Endothelial cell (in vitro differentiated cells): ENCODE measurements around the gene CMC2. TPM values are rescaled to one million over a fixed set of nuclear protein-coding genes. Genes with fewer than 3 reads are reported as not detected.

Experiments used
- DNase-seq: peaks from one replicate; pipeline ENCODE4 v3.0.0; 2021; ENCODE audit warnings: low spot score
- H3K27ac Mint-ChIP-seq: one replicate; pipeline ENCODE4 v1.8.0; 2021; ENCODE audit warnings: mixed read lengths, inconsistent platforms; ENCODE audit not compliant: unreplicated experiment
- H3K27me3 Mint-ChIP-seq: one replicate; pipeline ENCODE4 v1.8.0; 2021; ENCODE audit warnings: mild to moderate bottlenecking, moderate library complexity, mixed read lengths, inconsistent platforms; ENCODE audit not compliant: unreplicated experiment
- H3K36me3 Mint-ChIP-seq: one replicate; pipeline ENCODE4 v1.8.0; 2021; ENCODE audit warnings: mild to moderate bottlenecking, low read depth, mixed read lengths, inconsistent platforms; ENCODE audit not compliant: unreplicated experiment
- H3K4me1 Mint-ChIP-seq: one replicate; pipeline ENCODE4 v1.8.0; 2021; ENCODE audit warnings: mild to moderate bottlenecking, mixed read lengths, inconsistent platforms; ENCODE audit not compliant: unreplicated experiment
- H3K4me3 Mint-ChIP-seq: one replicate; pipeline ENCODE4 v1.8.0; 2021; ENCODE audit warnings: mild to moderate bottlenecking, mixed read lengths, inconsistent platforms; ENCODE audit not compliant: unreplicated experiment
- H3K9me3 Mint-ChIP-seq: one replicate; pipeline ENCODE4 v1.8.0; 2021; ENCODE audit warnings: mixed read lengths, inconsistent platforms; ENCODE audit not compliant: unreplicated experiment
- total RNA-seq: library from RNA; stranded (reverse); fragmentation: NEBNext Ultra II Directional; extraction: Animal tissue kit (Norgen Biotek cat#: 25700); gene quantifications from one replicate; pipeline ENCODE4 v1.2.1, GENCODE V29; 2021; ENCODE audit not compliant: unreplicated experiment
- TF ChIP-seq, protein P1 (sequence below): fragments of 200-600 bp; sonication (generic); IDR thresholded peaks from one replicate; pipeline ENCODE4 v1.5.0; 2021; ENCODE audit warnings: antibody characterized with exemption; ENCODE audit not compliant: unreplicated experiment

CMC2 gene
- total RNA-seq, 1 donor from 2014 or later: 51.1 TPM

GRCh38 chr16:80992676-80993293 is 13.9 kb downstream of the CMC2 start:
- DNase-seq: no peak
- H3K9me3 Mint-ChIP-seq: no peaks in the 10 kb centered on the region
- peak overlapping the region; percentile 7 for H3K27ac Mint-ChIP-seq
- no peaks in the 10 kb centered on the region for H3K27me3 Mint-ChIP-seq
- H3K36me3 Mint-ChIP-seq: no peaks in the 10 kb centered on the region
- TF ChIP-seq, protein P1, sequence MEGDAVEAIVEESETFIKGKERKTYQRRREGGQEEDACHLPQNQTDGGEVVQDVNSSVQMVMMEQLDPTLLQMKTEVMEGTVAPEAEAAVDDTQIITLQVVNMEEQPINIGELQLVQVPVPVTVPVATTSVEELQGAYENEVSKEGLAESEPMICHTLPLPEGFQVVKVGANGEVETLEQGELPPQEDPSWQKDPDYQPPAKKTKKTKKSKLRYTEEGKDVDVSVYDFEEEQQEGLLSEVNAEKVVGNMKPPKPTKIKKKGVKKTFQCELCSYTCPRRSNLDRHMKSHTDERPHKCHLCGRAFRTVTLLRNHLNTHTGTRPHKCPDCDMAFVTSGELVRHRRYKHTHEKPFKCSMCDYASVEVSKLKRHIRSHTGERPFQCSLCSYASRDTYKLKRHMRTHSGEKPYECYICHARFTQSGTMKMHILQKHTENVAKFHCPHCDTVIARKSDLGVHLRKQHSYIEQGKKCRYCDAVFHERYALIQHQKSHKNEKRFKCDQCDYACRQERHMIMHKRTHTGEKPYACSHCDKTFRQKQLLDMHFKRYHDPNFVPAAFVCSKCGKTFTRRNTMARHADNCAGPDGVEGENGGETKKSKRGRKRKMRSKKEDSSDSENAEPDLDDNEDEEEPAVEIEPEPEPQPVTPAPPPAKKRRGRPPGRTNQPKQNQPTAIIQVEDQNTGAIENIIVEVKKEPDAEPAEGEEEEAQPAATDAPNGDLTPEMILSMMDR: no peak
- H3K4me1 Mint-ChIP-seq: peaks cover under 1% of the 10 kb centered on the region
- no peak overlapping the region for H3K4me3 Mint-ChIP-seq

GRCh38 chr16:80991792-80992430 is 14.8 kb downstream of the CMC2 start:
- H3K4me1 Mint-ChIP-seq: peaks cover 6% of the 10 kb centered on the region
- DNase-seq: no peak
- no peaks in the 10 kb centered on the region for H3K9me3 Mint-ChIP-seq
- TF ChIP-seq, protein P1: no peak
- H3K36me3 Mint-ChIP-seq: no peaks in the 10 kb centered on the region
- H3K4me3 Mint-ChIP-seq: no peak overlapping the region
- no peaks in the 10 kb centered on the region for H3K27me3 Mint-ChIP-seq
- H3K27ac Mint-ChIP-seq: no peak overlapping the region

DNA sequence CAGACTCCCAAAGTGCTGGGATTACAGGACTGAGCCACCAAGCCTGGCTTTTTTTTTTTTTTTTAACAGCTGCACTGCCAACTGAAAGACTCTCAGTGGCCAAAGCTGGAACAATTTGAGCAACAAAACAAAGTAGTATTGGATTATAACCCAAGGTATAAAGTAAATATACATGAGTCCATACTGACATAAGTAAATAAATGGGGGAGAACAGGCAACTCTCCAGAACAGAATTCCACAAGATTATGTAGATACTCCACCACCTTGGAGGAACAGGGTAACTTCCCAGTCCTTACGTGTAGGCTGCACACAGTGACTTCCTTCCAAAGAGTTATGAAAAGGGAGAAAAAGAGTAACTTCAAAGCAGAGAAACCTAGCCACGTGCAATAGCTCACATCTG is 15.7 kb downstream of the CMC2 start:
- H3K9me3 Mint-ChIP-seq: no peaks in the 10 kb centered on the region
- no peak overlapping the region for H3K4me3 Mint-ChIP-seq
- no peak overlapping the region for H3K27ac Mint-ChIP-seq
- no peak for DNase-seq
- H3K4me1 Mint-ChIP-seq: peaks cover 12% of the 10 kb centered on the region
- H3K27me3 Mint-ChIP-seq: no peaks in the 10 kb centered on the region
- no peaks in the 10 kb centered on the region for H3K36me3 Mint-ChIP-seq
- TF ChIP-seq, protein P1: no peak

DNA sequence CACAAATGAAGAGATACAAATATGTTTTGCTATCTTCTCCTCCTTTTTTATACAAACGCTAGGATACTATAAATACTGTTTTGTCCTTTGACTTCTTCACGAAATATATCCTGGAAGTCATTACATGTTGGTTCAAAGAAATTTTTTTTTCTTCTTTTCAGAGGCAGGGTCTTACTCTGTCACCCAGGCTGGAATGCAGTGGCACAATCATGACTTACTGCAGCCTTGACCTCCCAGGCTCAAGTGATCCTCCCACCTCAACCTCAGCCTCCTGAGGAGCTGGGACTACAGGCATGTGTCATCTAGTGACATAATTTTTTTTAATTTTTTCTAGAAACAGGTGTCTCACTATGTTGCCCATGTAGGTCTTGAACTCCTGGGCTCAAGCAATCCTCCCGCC is 16.1 kb downstream of the CMC2 start:
- TF ChIP-seq, protein P1: no peak
- no peaks in the 10 kb centered on the region for H3K27me3 Mint-ChIP-seq
- no peak overlapping the region for H3K4me3 Mint-ChIP-seq
- peaks cover 15% of the 10 kb centered on the region for H3K4me1 Mint-ChIP-seq
- no peak for DNase-seq
- H3K9me3 Mint-ChIP-seq: no peaks in the 10 kb centered on the region
- H3K36me3 Mint-ChIP-seq: no peaks in the 10 kb centered on the region
- H3K27ac Mint-ChIP-seq: no peak overlapping the region

- Mint-ChIP-seq H3K4me1 (peaks cover 21% of the 10 kb centered on the region), H3K27ac (no peak overlapping the region), H3K36me3 (no peaks in the 10 kb centered on the region), H3K9me3 (no peaks in the 10 kb centered on the region), H3K4me3 (no peak overlapping the region), H3K27me3 (no peaks in the 10 kb centered on the region)
- DNase-seq: no peak
- TF ChIP-seq, protein P1: no peak
Measured at GRCh38 chr16:80989801-80990200, 16.9 kb downstream of the CMC2 start.
